Measurements from ENCODE around the gene KRT9.

DNA sequence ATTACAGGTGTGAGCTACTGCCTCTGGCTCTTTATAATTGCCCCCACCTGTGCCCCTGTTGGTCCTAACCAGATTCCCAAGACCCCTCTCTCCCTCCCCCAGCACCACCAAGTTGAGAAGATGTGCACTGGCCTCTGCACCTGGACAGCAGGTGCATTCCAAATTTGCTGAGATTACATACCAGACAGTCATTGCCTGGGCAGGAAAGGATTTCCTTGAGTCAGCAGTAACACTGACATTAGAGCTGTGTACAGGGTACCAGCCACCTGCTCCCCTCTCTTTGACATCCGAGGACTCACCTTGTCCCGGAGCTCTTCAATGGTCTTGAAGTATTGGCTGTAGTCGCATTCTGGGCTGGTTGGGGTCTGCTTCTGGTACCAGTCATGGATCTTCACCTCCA, 53.8 kb downstream of the KRT9 start:
- TF ChIP-seq, protein P1, sequence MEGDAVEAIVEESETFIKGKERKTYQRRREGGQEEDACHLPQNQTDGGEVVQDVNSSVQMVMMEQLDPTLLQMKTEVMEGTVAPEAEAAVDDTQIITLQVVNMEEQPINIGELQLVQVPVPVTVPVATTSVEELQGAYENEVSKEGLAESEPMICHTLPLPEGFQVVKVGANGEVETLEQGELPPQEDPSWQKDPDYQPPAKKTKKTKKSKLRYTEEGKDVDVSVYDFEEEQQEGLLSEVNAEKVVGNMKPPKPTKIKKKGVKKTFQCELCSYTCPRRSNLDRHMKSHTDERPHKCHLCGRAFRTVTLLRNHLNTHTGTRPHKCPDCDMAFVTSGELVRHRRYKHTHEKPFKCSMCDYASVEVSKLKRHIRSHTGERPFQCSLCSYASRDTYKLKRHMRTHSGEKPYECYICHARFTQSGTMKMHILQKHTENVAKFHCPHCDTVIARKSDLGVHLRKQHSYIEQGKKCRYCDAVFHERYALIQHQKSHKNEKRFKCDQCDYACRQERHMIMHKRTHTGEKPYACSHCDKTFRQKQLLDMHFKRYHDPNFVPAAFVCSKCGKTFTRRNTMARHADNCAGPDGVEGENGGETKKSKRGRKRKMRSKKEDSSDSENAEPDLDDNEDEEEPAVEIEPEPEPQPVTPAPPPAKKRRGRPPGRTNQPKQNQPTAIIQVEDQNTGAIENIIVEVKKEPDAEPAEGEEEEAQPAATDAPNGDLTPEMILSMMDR (IDR thresholded peaks at IDR 0.05) = no peak
- TF ChIP-seq, protein P2, sequence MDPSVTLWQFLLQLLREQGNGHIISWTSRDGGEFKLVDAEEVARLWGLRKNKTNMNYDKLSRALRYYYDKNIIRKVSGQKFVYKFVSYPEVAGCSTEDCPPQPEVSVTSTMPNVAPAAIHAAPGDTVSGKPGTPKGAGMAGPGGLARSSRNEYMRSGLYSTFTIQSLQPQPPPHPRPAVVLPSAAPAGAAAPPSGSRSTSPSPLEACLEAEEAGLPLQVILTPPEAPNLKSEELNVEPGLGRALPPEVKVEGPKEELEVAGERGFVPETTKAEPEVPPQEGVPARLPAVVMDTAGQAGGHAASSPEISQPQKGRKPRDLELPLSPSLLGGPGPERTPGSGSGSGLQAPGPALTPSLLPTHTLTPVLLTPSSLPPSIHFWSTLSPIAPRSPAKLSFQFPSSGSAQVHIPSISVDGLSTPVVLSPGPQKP (IDR thresholded peaks at IDR 0.05; ENCODE audit: low read depth, low read length) = no peak
- TF ChIP-seq KDM1A (IDR thresholded peaks at IDR 0.05; ENCODE audit: low read depth) (no peak), POLR2A (IDR thresholded peaks at IDR 0.05; ENCODE audit: low read length) (no peak), NFE2L2 (conservative IDR thresholded peaks at IDR 0.05; ENCODE audit: low read length) (no peak)
- TF ChIP-seq, protein P3, sequence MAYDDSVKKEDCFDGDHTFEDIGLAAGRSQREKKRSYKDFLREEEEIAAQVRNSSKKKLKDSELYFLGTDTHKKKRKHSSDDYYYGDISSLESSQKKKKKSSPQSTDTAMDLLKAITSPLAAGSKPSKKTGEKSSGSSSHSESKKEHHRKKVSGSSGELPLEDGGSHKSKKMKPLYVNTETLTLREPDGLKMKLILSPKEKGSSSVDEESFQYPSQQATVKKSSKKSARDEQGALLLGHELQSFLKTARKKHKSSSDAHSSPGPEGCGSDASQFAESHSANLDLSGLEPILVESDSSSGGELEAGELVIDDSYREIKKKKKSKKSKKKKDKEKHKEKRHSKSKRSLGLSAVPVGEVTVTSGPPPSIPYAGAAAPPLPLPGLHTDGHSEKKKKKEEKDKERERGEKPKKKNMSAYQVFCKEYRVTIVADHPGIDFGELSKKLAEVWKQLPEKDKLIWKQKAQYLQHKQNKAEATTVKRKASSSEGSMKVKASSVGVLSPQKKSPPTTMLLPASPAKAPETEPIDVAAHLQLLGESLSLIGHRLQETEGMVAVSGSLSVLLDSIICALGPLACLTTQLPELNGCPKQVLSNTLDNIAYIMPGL (CRISPR knock-in tag; IDR thresholded peaks at IDR 0.05; ENCODE audit: borderline replicate concordance) = no peak

All from A549 (cell line).